ENCODE data around the gene FMNL3.

FMNL3 gene

GRCh38 chr12:49674318-49674981, 32.8 kb downstream of the FMNL3 start:
- no peak for DNase-seq

GRCh38 chr12:49673446-49674317, 33.5 kb downstream of the FMNL3 start:
- DNase-seq, result no peak

- DNase-seq, result no peak
These were observed 34.6 kb downstream of the FMNL3 start for GRCh38 chr12:49672301-49673217.

- DNase-seq, result peak; percentile 66
These were observed 36.0 kb downstream of the FMNL3 start for GRCh38 chr12:49671031-49671765.

GRCh38 chr12:49669796-49670195, 37.4 kb downstream of the FMNL3 start:
- no peak for DNase-seq

GRCh38 chr12:49667325-49668090, 39.7 kb downstream of the FMNL3 start:
- no peak for DNase-seq

GRCh38 chr12:49666176-49666575, 41.0 kb downstream of the FMNL3 start:
- no peak for DNase-seq

GRCh38 chr12:49665384-49665783, 41.8 kb downstream of the FMNL3 start:
- no peak for DNase-seq

GRCh38 chr12:49664591-49665239, 42.5 kb downstream of the FMNL3 start:
- no peak for DNase-seq

GRCh38 chr12:49664167-49664566, 43.0 kb downstream of the FMNL3 start:
- DNase-seq, result no peak

- peak; percentile 80 for DNase-seq
These were observed 44.0 kb downstream of the FMNL3 start for GRCh38 chr12:49662998-49663843.

GRCh38 chr12:49661746-49662145, 45.5 kb downstream of the FMNL3 start:
- no peak for DNase-seq

- peak; percentile 55 for DNase-seq
These were observed 46.0 kb downstream of the FMNL3 start for GRCh38 chr12:49661191-49661590.

GRCh38 chr12:49659753-49660152, 47.5 kb downstream of the FMNL3 start:
- no peak for DNase-seq

GRCh38 chr12:49658276-49658675, 48.9 kb downstream of the FMNL3 start:
- no peak for DNase-seq

GRCh38 chr12:49655595-49656236, 51.5 kb downstream of the FMNL3 start:
- no peak for DNase-seq

GRCh38 chr12:49654715-49655114, 52.5 kb downstream of the FMNL3 start:
- DNase-seq, result no peak

GRCh38 chr12:49652921-49653520, 54.2 kb downstream of the FMNL3 start:
- no peak for DNase-seq

GRCh38 chr12:49651855-49652254, 55.4 kb downstream of the FMNL3 start:
- no peak for DNase-seq
